ENCODE measurements around the gene PPM1A. TPM values are rescaled to one million over a fixed set of nuclear protein-coding genes. Genes with fewer than 3 reads are reported as not detected.

Gene PPM1A
- total and polyA plus RNA-seq, 2 of the 8 experiments (the other 6 are each of a cell fraction or from before 2014, with no cell fraction given): 14.0 to 51.2 TPM

DNA sequence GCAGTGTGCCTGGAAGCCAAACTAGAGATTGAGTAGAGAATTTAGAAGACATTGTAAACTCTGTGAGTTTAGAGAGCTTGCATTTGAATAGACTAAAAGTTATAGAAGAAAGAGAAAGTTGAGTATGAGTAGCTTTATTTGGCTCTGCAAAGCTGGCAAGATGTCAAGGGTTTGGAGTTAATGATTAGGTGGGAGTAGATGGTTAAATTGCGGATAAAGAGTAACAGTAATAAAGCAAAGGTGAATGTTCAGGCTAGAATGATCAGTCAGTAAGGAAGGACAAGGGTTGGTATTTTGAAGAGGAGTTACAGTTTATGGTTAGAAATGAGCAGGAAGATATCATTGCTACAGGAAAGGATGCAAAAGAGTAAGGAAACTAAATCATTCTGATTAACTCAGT is 5.2 kb downstream of the PPM1A start:
- Histone ChIP-seq H3K23ac (ENCODE audit: insufficient read length) (no peak overlapping the region), H3K23me2 (ENCODE audit: low read depth, low read length) (no peaks in the 10 kb centered on the region), H3K4ac (replicated peaks; ENCODE audit: insufficient read length, low read depth, low read length) (no peak overlapping the region), H3K4me3 (ENCODE audit: extremely low read depth in 1 of 4, insufficient read depth in 2 of 4, low read depth in 3 of 4, low read length in 4 of 4) (no peak overlapping the region), H3K4me1 (replicated peaks in 1 of 4; ENCODE audit: control insufficient read depth in 3 of 4, insufficient read depth in 4 of 4, low read length in 3 of 4) (peaks cover 0 to 4% (median 2%) of the 10 kb centered on the region in 4 experiments; a peak in 1 of 7 replicates), H4K91ac (replicated peaks; ENCODE audit: insufficient read length, low read length) (no peak overlapping the region), H4K20me1 (replicated peaks in 1 of 2; ENCODE audit: control insufficient read depth in 1 of 2, insufficient read depth in 2 of 2, low read length in 2 of 2) (no peaks in the 10 kb centered on the region), H2AFZ (ENCODE audit: low read length) (no peak overlapping the region), H3K56ac (replicated peaks; ENCODE audit: insufficient read length, low read depth, low read length) (no peak overlapping the region), H3K79me1 (ENCODE audit: low read depth, low read length) (no peaks in the 10 kb centered on the region; the same call in 1 of the 2 replicates), H3K27me3 (replicated peaks in 1 of 4; ENCODE audit: control insufficient read depth in 3 of 4, extremely low read depth in 1 of 4, insufficient read depth in 3 of 4, low read length in 3 of 4) (no peaks in the 10 kb centered on the region), H3K14ac (ENCODE audit: insufficient read length) (no peak overlapping the region), H2BK15ac (ENCODE audit: low read length) (no peak overlapping the region), H3K9ac (replicated peaks in 1 of 4; ENCODE audit: extremely low read depth in 1 of 4, low read depth in 3 of 4, low read length in 3 of 4) (no peak overlapping the region), H3K36me3 (ENCODE audit: control insufficient read depth in 2 of 4, insufficient read depth in 4 of 4, low read length in 3 of 4) (no peaks in the 10 kb centered on the region), H3K79me2 (ENCODE audit: control insufficient read depth in 1 of 2, insufficient read depth in 2 of 2, low read length in 2 of 2) (peaks cover 11 to 89% of the 10 kb centered on the region in 2 experiments; a peak in 3 of 4 replicates), H3K18ac (ENCODE audit: extremely low read depth, low read length) (no peak overlapping the region), H3K27ac (ENCODE audit: low read depth, low read length) (no peak overlapping the region), H3K4me2 (ENCODE audit: insufficient read depth in 1 of 2, low read depth in 2 of 2, low read length in 2 of 2) (no peak overlapping the region), H4K8ac (ENCODE audit: extremely low read depth, insufficient read depth, low read length) (no peak overlapping the region), H2BK120ac (replicated peaks; ENCODE audit: low read depth, low read length) (no peak overlapping the region), H2BK20ac (ENCODE audit: low read length) (no peak overlapping the region), H3K9me3 (ENCODE audit: insufficient read depth in 2 of 2, low read depth in 1 of 2, low read length in 1 of 2) (no peaks in the 10 kb centered on the region), H2BK12ac (ENCODE audit: low read depth, low read length) (no peak overlapping the region), H2AK5ac (ENCODE audit: low read depth, low read length) (no peak overlapping the region), H2BK5ac (ENCODE audit: low read depth, low read length) (no peak overlapping the region), H4K5ac (ENCODE audit: insufficient read length, low read depth, low read length) (no peak overlapping the region)
- DNase-seq (ENCODE audit: low read depth in 1 of 2, low spot score in 2 of 2) (no peak), FAIRE-seq (no peak)
- TF ChIP-seq SIN3A (conservative IDR thresholded peaks at IDR 0.05 in 1 of 2, IDR thresholded peaks at IDR 0.05 in 1 of 2; ENCODE audit: low read depth in 1 of 2, low read length in 2 of 2) (no peak), TEAD4 (IDR thresholded peaks at IDR 0.05; ENCODE audit: low read depth, low read length) (no peak), SAP30 (IDR thresholded peaks at IDR 0.05; ENCODE audit: insufficient read depth, insufficient replicate concordance, low read length) (no peak), ZNF274 (IDR thresholded peaks at IDR 0.05; ENCODE audit: borderline replicate concordance, extremely low read depth, low read length) (no peak), RFX5 (IDR thresholded peaks at IDR 0.05; ENCODE audit: borderline replicate concordance, low read depth, low read length) (no peak), TAF1 (IDR thresholded peaks at IDR 0.05; ENCODE audit: low read depth, low read length) (no peak), KDM1A (IDR thresholded peaks at IDR 0.05; ENCODE audit: borderline replicate concordance, low read length) (no peak), EP300 (IDR thresholded peaks at IDR 0.05; ENCODE audit: borderline replicate concordance in 1 of 2, low read depth in 2 of 2, low read length in 2 of 2) (no peak), ASH2L (IDR thresholded peaks at IDR 0.05; ENCODE audit: low read length) (no peak)
- TF ChIP-seq, protein P1, sequence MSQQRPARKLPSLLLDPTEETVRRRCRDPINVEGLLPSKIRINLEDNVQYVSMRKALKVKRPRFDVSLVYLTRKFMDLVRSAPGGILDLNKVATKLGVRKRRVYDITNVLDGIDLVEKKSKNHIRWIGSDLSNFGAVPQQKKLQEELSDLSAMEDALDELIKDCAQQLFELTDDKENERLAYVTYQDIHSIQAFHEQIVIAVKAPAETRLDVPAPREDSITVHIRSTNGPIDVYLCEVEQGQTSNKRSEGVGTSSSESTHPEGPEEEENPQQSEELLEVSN (IDR thresholded peaks at IDR 0.05): no peak
- POLR2A ChIA-PET (ENCODE audit: partially characterized antibody): no interaction called here
- WGBS, 2 experiments (ENCODE audit: extremely low coverage in 1 of 2, insufficient coverage in 1 of 2, insufficient read length in 1 of 2, insufficient replicate concordance in 2 of 2, low coverage in 1 of 2, low lambda C conversion rate in 2 of 2, missing lambda C conversion rate in 1 of 2): 86 to 100% methylated on average over 1 of the region's 1 CpG
- CTCF ChIA-PET (ENCODE audit: partially characterized antibody): interaction anchor here (1.0 to 9.0 kb wide), 6 partner anchors 11 to 78 kb away, joined by 3 to 57 read pairs (median 5); no protein-coding TSS in a partner anchor

Data from H1 (cell line).